CD4-positive, alpha-beta T cell treated with Interferon gamma for 1 hour (primary cell): ENCODE data around the gene ANKRD40CL.
"Not testable (repeated sequence)": the region's sequence is repeated elsewhere in the genome, so short reads cannot be mapped to it uniquely, and the experiment has no call there.

Source experiments
- DNase-seq: peaks from one replicate; pipeline ENCODE4 v3.0.0-alpha.2; 2020

The ANKRD40CL gene

DNA sequence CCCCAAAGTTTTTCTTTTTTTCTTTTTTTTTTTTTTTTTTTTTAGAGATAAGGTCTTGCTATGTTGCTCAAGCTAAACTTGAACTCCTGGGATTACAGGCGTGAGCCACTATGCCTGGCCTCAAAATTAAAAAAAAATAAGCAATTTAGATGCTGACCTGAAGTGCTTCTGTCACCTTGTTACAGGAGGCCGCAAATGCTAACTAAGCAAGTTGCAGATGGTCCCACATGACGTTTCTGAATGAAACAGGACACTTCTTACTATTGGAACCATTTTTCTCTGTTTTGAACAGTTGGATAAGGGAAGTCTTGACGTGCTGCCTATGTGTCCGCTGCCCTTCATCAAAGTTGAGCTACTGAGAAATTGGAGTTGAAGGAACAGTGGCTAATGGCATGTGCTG lies 8.8 kb downstream of the ANKRD40CL start:
- DNase-seq = no peak

DNA sequence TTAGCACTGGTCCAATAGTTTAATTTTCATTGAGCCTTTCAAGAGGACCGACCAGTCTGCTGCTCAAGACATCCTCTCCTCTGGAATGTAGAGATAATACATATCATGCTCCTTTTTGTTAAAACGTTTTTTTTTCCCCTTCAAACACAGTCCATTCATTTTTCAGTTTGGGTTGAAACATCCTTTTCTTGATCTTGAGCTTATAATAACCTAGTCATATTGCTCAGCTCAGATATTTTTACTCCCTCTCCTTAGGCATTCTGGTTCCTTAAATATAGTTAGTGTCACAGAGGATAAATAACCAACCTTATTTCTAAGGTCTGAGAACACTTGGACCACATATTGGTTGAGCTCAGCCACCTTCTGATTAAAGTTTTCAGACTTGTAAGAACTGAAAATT lies 12.8 kb downstream of the ANKRD40CL start:
- no peak for DNase-seq

DNA sequence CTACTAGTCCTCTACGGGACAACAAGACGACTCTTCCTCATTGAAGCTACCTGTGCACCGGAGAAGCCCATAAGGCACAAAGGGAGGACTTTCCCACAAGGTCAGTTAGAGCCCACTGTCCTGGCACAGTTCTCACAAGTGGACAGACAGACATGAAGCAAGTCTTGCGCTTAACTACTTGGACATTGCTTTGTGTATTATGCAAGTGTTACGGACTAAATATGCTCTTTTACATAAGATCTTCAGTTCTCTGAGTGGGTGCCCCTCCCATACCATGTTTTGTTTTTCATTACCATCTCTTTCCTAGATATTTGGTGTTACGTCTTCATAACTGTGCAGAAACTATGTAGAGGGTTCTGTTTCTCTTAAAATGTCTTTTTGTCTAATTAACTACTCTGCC lies 18.1 kb downstream of the ANKRD40CL start:
- DNase-seq = no peak

DNA sequence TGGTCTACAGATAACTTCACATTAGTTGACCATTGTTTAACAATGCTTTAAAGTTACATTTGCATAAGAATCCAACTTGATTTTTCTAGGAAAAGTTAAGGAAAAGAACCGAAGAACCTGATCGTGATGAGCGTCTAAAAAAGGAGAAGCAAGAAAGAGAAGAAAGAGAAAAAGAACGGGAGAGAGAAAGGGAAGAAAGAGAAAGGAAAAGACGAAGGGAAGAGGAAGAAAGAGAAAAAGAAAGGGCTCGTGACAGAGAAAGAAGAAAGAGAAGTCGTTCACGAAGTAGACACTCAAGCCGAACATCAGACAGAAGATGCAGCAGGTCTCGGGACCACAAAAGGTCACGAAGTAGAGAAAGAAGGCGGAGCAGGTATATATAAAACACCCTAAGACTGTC lies 21.7 kb downstream of the ANKRD40CL start:
- no peak for DNase-seq

DNA sequence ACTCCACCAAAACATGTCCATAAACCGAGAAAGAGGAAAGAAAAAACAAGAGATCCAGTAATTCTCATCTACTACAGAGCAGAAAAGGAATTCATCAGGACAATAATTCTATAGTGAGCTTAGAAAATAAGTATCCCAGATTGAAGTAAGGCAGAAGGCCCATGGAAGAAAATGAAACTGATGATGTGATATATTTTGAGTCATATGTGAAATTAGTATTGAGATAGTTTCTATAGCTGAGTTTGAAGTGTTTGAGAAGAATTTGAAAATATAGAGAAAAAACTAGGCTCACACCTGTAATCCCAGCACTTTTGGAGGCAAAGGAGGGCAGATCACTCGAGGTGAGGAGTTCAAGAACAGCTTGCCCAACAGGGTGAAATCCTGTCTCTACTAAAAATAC lies 28.2 kb downstream of the ANKRD40CL start:
- DNase-seq = no peak

DNA sequence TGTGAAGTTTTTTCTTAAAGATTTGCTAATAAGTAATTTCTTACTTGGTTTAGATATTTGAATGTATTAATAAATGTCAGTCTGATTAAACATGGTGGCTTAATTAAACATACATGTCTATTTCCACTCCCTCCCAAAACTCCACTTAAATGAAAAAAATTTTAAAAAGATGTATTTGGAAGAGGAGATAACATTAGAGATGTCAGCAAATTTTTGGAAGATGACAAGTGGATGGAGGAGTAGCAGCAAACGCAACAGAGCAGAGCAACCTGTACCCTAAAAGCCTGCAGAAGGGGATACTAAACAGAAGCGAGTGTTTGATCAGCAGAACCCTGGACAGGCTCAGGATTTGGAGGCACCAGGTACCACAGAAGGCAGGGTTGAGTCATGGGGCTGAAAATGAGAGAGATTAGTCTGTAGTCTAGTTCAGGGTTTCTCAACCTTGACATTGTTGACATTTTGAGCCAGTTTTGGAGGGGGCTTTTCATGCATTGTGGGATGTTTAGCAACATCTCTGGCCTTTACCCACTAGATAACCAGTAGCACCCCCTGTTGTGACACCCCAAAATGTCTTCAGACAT lies 30.1 kb downstream of the ANKRD40CL start:
- DNase-seq = no peak

DNA sequence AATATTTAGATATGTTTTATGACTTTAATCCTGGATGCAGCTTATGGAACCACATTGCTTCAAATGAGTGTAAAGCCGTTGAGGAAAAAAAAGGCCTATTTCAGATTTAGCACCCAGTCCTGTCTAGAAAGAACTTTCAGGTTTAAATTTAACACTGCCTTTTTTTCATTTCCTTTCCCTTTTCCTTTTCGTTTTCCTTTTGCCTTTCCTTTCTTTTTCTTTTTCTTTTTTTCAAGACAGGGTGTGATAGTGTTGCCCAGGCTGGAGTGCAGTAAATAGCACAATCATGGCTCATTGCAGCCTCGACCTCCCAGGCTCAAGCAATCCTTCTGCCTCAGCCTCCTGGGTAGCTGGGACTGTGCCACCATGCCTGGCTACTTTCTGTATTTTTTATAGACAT lies 32.0 kb downstream of the ANKRD40CL start:
- DNase-seq = no peak

DNA sequence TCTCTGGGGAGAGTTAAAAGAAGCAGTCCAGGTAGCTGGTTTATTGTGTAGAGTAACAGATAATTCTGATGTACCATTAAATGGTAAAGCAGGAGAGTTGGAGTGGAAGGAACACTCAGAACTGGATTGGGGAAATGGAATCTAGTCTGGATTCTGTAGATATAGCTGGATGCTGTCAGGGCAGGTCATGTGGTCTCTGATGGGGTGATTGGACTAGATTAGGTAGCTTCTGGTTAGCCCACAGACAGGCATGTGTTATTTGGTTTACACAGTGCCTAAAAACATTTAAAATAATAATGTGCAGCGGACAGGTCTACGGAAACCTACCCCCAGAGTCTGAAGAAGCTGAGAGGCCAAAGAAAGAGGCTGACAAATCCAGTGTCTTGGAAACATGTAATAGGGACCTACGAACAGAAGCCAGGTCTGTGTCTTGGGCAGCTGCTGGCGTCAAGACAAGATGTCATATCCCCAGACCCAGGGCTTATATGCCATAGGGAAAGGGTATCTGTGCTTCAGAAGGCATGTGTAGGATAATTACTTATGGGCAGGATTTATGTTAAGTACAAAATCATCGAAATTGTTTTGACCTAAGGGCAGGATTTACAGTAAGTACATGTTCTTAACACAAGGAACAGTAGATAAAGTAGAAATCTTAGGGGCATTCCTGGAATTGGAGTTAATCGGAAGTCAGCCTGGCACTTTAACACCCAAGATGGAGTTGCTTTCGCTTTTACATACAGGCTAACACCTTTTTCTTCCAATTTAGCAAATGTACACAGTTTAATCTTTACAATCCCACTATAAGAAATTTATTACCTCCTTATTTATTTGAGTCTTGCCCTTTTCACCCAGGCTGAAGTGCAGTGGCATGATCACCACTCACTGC lies 35.5 kb downstream of the ANKRD40CL start:
- DNase-seq = no peak

DNA sequence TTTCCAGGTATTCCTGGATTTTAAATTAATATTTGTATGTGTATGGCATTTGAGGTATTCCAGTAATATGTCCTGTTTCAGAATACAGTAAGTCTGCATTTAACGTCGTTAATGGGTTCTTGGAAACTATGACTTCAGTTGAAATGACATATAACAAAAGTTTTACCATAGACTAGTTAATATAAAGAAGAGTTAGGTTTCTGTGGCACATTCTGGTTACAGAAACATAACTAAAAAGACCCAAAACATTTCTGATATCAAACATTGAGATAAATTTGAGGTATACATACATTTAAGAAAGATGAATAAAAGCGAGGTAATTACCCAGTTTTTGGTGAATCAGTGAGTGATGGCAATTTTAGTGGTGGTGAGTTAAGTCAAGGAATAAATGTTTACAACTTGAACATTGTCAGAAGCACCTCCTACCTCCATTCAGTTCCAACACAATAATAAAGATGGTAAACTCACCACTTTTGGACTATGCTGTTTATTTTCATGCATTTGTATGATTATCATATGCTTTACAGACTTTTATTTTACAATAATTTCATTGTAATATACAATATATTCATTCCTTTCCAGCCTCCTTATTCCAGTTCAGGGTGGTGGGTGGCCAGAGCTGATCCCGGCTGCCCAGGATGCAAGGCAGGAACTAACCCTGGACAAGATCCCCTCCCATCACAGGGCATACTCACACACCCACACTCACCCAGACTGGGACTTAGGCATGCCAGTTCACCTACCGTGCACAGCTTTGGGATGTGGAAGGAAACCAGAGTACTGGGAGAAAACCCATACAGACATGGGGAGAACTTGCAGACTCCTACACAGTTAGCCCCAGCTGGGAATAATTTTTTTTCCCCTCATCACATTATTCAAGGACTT lies 38.2 kb downstream of the ANKRD40CL start:
- DNase-seq = no peak

DNA sequence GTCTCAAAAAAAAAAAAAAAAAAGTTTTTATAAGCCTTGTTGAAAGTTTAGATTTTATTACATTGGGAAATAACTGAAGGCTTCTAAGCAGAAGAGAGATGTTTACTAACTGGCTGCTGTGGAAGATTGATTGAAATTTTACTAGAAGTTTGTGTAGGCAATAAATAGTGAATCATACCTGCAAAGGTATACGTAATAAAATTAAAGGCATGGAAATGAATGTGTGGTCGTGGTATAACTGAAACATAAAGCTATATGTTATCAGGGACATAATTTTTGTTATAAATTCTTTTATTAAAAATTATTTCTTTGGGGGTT lies 39.2 kb downstream of the ANKRD40CL start:
- no peak for DNase-seq

DNA sequence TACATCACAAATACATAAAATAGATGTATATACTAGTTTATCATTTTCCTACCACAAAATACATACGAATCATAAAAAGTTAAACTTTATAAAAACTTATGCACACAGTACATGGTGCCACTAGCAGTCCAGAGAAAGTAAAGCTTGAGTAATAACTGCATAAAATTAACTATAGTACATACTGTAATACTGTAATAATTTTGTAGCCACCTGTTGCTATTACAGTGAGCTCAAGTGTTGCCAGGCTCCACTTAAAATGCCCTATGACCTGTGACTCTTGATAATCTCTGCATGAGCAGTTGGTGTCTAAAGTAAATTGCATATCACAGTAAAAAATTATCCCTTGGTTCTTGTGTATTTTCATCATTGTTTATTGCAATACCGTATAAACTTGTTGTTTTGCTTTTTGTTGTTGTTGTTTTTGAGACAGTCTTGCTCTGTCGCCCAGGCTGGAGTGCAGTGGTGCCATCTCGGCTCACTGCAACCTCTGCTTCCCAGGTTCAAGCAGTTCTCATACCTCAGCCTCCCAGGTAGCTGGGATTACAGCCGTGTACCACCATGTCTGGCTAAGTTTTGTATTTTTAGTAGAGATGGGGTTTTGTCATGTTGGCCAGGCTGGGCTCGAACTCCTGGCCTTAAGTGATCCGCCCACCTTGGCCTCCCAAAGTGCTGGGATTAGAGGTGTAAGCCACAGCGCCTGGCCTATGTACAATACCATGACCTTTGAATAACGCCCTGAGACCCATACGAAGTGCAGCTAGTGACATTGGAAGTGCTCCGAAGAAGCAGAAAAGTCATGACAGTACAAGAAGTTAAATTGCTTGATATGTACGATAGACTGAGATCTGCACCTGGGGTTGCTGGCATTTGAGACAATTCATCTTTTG lies 41.3 kb downstream of the ANKRD40CL start:
- no peak for DNase-seq

DNA sequence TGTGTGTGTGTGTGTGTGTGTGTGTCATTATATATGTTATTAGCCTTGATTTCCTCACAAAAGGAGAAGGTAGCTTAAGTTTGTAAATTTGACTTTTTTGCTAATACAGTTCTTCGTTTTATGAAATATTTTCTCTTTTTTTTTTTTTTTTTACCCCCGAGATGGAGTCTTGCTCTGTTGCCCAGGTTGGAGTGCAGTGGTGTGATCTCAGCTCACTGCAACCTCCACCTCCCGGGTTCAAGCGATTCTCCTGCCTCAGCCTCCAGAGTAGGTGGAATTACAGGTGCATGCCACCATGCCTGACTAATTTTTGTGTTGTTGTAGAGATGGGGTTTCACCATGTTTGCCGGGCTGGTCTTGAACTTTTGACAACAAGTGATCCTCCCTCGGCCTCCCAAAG lies 42.7 kb downstream of the ANKRD40CL start:
- not testable (repeated sequence) for DNase-seq

DNA sequence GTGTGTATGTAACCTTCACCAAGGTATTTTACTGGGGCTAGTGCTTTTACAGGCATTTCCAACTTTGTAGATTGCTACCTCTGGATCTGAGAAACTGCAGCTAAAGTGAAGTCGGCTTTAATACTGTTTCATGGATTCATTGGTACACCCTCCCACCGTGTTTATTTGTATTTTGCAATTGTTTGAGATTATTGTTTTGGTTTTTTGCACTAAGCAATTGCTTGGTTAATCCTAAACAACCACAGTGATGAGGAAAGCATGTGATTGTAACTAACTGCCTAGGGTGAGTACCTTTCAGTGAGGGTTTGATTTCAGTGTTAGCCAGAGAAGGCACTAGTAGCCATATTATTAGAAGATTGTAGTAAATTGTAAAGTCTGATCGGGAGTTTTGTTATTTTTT lies 44.6 kb downstream of the ANKRD40CL start:
- no peak for DNase-seq

DNA sequence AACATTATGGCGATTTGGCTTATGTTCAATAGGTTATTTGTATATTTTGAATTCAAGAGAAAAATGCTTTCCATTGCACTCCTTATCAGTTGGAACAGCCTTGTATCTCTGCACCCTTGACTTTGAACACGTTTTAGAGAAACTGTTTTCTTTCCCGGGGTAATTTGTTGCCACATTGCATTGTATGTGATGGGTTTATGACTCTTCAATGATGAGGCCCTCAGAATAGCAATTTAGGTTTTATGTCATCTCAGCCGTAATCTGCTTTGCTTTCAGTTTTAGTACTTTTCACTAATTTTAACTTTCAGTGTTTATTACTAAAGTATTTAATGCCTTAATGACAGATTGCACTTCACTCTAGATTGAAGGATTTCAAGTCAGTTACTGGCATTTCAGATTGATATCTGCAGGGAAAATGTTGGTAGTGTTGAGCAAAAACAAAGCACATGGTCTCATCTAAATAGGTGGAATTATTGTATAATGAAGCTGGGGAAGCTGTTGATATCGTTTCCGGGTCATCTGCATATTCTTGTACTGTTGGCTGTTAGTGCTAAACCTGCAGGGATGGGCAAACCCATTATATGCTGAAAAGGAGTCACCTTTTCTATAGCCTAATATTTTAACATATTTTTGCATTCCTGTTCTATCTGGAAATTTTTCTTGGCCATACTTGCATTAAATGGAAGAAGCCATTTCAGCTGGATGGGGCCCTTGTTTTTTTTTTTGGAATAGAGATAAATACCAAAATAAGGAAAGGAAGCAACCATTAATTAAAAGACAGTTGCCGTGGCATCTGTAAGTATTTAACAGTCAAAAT lies 45.9 kb downstream of the ANKRD40CL start:
- no peak for DNase-seq

DNA sequence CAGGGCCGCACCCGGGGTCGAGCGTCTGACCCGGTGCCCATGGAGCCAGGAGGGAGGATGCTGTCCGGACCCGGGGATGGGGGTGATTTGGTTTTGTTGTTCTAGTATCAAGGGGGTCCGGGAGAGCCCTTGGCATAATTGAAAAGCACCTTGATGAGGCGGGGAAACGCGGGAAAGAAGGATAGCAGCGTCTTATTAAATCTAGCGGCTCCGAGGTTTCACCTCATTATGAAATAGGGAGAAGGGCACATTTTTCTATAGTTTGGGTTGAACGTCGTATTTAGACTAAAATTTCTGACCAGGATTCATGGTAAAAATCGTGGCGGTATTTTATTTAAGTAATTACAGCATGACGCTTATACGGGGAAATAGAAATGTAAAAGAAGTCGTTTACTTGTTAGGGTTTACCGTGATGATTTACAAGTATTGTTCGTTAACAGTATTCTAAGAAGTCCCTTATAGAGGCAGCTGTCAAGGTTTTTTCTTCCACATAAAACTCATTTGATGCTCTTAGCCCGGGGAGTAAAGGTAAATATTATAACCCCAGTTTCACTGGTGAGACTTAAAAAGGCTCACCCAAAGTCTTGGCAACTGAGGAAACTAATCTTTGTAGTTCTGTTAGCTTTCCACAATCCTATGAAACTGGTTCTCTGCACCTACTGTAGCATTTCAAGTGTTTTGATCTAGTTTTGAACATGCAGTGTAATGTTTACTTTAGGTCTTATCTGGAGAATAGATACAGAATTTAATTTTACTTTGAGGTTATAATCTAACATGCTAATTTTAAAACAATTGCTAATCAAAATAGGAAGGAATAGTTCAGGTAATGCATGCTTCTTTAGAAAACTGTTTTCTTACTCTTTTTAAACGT lies 47.2 kb downstream of the ANKRD40CL start:
- DNase-seq = no peak

DNA sequence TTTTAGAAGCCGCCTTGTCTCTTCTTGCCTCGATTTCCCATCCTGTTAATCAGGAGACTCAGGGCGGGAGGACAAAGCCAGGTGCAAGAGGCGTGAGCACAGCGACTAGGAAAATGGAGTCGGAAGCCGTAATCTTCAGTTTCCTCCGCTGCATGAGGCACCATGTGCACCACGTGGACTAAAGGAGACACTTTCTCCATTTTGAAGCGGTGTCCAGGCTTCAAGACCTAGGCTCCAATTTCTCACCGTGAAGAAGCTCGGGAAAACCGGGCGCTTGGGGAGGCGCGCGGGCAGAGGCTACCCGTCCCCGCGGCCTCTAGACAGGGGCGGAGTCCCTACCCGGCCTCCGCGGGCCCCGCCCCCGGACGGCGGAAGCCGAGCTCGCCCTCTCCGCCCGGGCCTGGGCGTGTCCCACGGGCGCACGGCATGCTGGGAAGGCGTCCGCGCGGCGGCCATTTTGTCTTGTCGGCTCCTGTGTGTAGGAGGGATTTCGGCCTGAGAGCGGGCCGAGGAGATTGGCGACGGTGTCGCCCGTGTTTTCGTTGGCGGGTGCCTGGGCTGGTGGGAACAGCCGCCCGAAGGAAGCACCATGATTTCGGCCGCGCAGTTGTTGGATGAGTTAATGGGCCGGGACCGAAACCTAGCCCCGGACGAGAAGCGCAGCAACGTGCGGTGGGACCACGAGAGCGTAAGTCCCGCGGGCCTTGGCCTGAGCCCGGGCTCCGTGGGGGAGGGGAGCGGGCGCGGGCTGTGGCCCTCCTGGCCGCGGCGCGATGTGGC lies 48.0 kb downstream of the ANKRD40CL start, which contains the start of gene LUC7L3:
Gene LUC7L3, plus strand, starts transcription at position 460 of the 780 bp plus-strand sequence. Its CDS starts 130 bp downstream, at position 590.
- DNase-seq = peak; percentile 89

DNA sequence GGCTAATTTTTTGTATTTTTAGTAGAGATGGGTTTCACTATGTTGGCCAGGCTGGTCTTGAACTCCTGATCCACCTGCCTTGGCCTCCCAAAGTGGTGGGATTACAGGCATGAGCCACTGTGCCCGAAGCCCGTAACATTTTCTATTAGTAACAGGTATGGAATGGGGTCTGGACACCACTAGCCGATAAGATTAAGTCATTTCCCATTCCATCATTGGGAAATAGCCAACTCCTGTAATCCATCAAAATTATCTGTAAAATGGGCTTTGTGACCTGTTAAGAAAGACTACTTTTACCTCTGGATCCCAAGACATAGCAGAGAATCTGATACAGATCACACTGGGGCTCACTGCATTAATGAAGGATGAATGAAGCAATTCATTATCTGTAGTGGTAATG lies 51.8 kb downstream of the ANKRD40CL start:
- DNase-seq = no peak

DNA sequence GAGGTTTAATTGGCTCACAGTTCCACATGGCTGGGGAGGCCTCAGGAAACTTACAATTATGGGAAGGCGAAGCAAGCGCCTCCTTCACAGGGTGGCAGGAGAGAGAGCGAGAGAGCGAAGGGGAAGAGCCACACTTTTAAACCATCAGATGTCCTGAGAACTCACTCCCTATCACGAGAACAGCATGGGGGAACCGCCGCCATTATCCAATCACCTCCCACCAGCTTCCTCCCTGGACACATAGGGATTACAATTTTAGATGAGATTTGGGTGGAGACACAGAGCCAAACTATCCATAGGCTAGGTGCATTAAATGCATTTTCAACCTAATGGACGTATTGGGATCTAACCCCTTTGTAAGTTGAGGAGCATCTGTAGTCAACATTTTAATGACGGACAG lies 54.7 kb downstream of the ANKRD40CL start:
- no peak for DNase-seq
